HG03103 (cell line): ENCODE results near the gene CCDC85B.

Experiments used
- ATAC-seq: cut with Tn5 transposase; IDR thresholded peaks from one replicate; pipeline ENCODE4 v1.9.1; 2021; ENCODE audit warnings: low read depth; ENCODE audit not compliant: unreplicated experiment

The CCDC85B gene

DNA sequence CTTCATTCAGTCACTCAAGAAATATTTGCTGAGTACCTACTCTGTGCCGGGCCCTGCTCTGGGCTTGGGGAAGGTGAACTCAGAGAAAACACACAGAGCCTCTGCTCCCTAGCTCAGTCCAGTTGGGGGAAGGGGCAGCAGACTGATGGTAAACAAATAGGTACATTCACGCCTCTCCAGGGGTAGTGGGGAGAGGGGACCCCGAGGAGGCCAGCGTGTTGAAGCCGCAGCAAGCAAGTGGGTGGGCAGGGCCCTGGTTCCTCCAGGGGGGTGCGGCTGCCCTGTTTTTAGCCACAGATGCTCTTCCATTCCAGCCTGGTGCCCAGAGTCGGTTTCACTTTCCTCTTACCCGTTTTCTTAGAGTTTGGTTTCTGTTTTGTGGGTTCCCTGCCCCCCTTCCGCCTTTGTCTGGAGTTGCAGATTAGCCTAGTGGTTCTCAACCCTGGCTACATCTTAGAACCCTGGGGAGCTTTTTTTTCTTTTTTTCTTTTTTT lies 37.5 kb downstream of the CCDC85B start:
- no peak for ATAC-seq

DNA sequence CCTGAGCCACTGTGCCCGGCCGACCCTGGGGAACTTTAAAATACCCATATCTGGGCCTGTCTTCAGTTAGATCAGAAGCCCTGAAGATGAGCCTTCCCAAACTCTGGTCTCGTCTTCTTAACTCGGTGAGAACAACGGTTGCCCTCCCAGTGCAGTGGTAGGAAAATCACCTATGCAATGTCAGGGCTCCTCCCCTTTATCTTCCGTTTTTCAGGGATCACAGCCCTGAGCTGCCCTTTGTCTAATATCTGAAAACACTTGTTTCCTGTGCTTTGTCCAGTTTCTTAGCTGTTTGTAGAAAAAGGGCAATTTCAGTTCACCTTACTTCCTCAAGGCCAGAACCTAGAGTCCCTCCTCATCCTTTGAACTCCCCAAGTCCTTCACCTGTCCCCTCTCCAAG lies 38.2 kb downstream of the CCDC85B start:
- no peak for ATAC-seq

DNA sequence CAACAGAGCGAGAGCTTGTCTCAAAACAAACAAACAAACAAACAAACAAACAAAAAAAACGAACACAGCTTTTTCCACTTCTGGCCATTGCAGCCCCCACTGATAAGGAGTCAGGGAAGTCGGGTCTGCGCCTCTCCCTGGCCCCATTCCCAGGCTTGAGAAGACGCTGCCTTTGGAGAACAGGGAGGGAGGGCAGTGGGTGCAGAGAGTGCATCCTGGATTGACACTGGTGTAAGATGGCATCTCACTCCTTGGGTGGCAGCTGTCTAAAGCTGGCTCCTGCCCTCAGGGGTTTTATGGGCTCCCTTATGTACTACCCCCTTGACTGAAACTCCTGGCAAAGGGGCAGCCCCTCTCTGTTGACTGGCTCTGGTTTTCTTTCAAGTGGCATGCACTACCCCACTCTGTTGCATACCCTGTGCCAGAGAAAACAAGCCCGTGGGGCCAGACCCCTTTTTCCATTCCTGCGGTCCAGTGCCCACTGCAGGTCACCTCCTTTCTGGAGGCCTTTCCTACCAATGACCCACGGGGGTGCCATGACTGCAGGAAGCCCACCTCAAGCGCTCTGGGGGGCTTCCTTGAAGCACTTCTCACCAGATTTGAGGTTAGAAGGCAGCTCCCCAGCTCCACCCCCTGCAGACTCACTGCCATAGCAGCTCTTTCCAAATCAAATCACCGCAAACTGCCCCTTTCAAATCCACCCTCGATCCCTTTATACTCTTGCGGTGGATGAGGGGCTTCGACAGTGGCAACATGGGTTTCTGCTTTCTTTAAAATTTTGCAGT lies 41.5 kb downstream of the CCDC85B start:
- no peak for ATAC-seq

DNA sequence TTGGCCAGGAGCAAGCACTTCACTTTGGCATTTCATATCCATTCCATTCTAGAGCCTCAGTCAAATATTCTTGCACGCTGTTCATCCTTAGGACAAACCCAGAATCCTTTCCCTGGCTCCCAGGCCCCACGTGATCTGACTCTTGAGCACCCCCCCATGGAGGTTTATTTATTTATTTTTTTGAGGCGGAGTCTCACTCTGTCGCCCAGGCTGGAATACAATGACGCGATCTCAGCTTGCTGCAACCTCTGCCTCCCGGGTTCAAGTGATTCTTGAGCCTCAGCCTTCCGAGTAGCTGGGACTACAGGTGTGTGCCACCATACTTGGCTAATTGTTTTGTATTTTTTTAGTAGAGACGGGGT lies 42.1 kb downstream of the CCDC85B start:
- no peak for ATAC-seq

DNA sequence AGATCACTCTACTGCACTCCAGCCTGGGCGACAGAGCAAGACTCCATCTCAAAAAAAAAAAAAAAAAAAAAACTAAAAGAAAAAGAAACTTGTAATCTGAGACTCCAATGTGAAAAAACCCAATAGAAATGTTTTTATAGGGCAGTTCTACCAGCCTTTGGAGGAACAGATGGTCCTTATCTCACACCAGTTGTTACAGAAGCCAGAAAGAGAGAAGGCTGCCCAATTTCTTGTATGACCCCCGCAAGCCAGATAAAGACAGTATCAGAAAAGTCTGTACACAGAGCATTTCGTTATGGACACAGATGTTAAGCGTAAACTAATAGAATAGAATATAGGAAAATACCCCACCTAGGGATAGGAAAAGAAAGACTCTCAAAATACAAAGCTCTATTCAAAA lies 43.5 kb downstream of the CCDC85B start:
- ATAC-seq = no peak

DNA sequence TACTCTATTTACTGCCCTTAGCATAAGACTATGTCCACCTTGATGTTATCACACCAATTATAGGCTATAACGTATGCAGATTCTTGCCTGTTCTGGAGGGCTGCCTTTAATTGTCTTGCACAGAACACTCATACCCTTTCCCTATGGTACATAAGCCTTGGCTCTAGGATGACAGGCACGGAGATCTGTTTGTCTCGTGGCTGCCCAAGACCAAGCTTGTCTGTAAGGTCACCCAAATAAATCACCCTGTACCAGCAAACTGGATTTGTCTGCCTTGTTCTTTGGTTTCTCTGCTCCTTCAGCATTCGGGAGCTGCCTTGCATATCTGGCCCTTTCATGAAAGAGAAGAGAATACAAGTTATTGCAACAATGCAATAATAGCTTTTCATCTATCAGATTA lies 47.3 kb downstream of the CCDC85B start:
- ATAC-seq = no peak
